WTC11 (cell line): Measurements from ENCODE around the gene NAB1. TPM values are rescaled to one million over a fixed set of nuclear protein-coding genes. Genes with fewer than 3 reads are reported as not detected.

Source experiments
- ATAC-seq: fragments of 200-7000 bp; cut with Tn5 transposase; 2 replicates; pipeline ENCODE4 v1.10.0; 2021; ENCODE audit warnings: mild to moderate bottlenecking, moderate library complexity
- CTCF ChIA-PET: fragments of 300-600 bp; sonication (Branson Sonifier 250); formaldehyde crosslinking; loops from one replicate; lab custom pipeline; 2021; ENCODE audit warnings: antibody characterized with exemption; lab: Charles Lee
- POLR2A ChIA-PET: fragments of 350-600 bp; sonication (Branson Sonifier 250); formaldehyde crosslinking; loops from one replicate; lab custom pipeline; 2021; ENCODE audit warnings: antibody characterized with exemption; lab: Charles Lee
- DNase-seq: peaks from one replicate; pipeline ENCODE4 v3.0.0; 2021; ENCODE audit warnings: low spot score
- H3K27ac Mint-ChIP-seq: 2 replicates; pipeline ENCODE4 v1.8.0; 2021; ENCODE audit warnings: mixed read lengths
- H3K27me3 Mint-ChIP-seq: 2 replicates; pipeline ENCODE4 v1.8.0; 2021; ENCODE audit warnings: low read depth, mild to moderate bottlenecking, moderate library complexity, mixed read lengths
- H3K36me3 Mint-ChIP-seq: 2 replicates; pipeline ENCODE4 v1.8.0; 2021; ENCODE audit warnings: mixed read lengths
- H3K4me1 Mint-ChIP-seq: 2 replicates; pipeline ENCODE4 v1.8.0; 2022; ENCODE audit warnings: mixed read lengths
- H3K4me3 Mint-ChIP-seq: 2 replicates; pipeline ENCODE4 v1.8.0; 2021; ENCODE audit warnings: mild to moderate bottlenecking, moderate library complexity, mixed read lengths
- H3K9me3 Mint-ChIP-seq: 2 replicates; pipeline ENCODE4 v1.8.0; 2021; ENCODE audit warnings: mixed read lengths
- ATF1 ChIP-seq: sonication (generic); formaldehyde crosslinking; IDR thresholded peaks from 2 replicates; pipeline ENCODE4 v1.8.1; 2023; ENCODE audit warnings: mild to moderate bottlenecking, moderate library complexity, missing genetic modification reagents
- ATF2 ChIP-seq: sonication (generic); formaldehyde crosslinking; IDR thresholded peaks from 2 replicates; pipeline ENCODE4 v1.8.1; 2022; ENCODE audit warnings: low read depth, missing genetic modification reagents, borderline replicate concordance
- ATF3 ChIP-seq: sonication (generic); formaldehyde crosslinking; conservative IDR thresholded peaks from 2 replicates; pipeline ENCODE4 v1.8.1; 2022; ENCODE audit warnings: mild to moderate bottlenecking, missing genetic modification reagents
- CBFB ChIP-seq: sonication (generic); formaldehyde crosslinking; IDR thresholded peaks from 2 replicates; pipeline ENCODE4 v1.8.1; 2022; ENCODE audit warnings: mild to moderate bottlenecking, low read depth, missing genetic modification reagents
- ETV6 ChIP-seq: sonication (generic); formaldehyde crosslinking; IDR thresholded peaks from 2 replicates; pipeline ENCODE4 v1.8.1; 2022; ENCODE audit warnings: mild to moderate bottlenecking, missing genetic modification reagents
- FOXJ3 ChIP-seq: sonication (generic); formaldehyde crosslinking; IDR thresholded peaks from 2 replicates; pipeline ENCODE4 v1.9.0; 2021; ENCODE audit warnings: missing genetic modification reagents, mild to moderate bottlenecking, borderline replicate concordance
- FOXP1 ChIP-seq: sonication (generic); formaldehyde crosslinking; IDR thresholded peaks from 2 replicates; pipeline ENCODE4 v1.8.0; 2022; ENCODE audit warnings: missing genetic modification reagents, mild to moderate bottlenecking, moderate library complexity, borderline replicate concordance
- GABPB1 ChIP-seq: sonication (generic); formaldehyde crosslinking; IDR thresholded peaks from 2 replicates; pipeline ENCODE4 v1.8.1; 2023; ENCODE audit warnings: mild to moderate bottlenecking, missing genetic modification reagents
- GTF2I ChIP-seq: fragments of 250-450 bp; sonication (Bioruptor Pico); conservative IDR thresholded peaks from 2 replicates; pipeline ENCODE4 v1.4.0; 2021; ENCODE audit warnings: mild to moderate bottlenecking
- HMGA2 ChIP-seq: fragments of 250-450 bp; sonication (Bioruptor Pico); IDR thresholded peaks from 2 replicates; pipeline ENCODE4 v1.4.0; 2021; ENCODE audit warnings: mild to moderate bottlenecking, moderate library complexity
- IRF2 ChIP-seq: sonication (generic); formaldehyde crosslinking; IDR thresholded peaks from 2 replicates; pipeline ENCODE4 v1.8.0; 2022; ENCODE audit warnings: low read depth, missing genetic modification reagents, borderline replicate concordance
- JUN ChIP-seq: sonication (generic); formaldehyde crosslinking; IDR thresholded peaks from 2 replicates; pipeline ENCODE4 v1.8.0; 2023; ENCODE audit warnings: mild to moderate bottlenecking, missing genetic modification reagents
- KAT7 ChIP-seq: sonication (generic); formaldehyde crosslinking; IDR thresholded peaks from 2 replicates; pipeline ENCODE4 v1.8.1; 2023; ENCODE audit warnings: missing genetic modification reagents, mild to moderate bottlenecking, borderline replicate concordance
- MAX ChIP-seq: sonication (generic); formaldehyde crosslinking; IDR thresholded peaks from 2 replicates; pipeline ENCODE4 v1.8.0; 2022; ENCODE audit warnings: mild to moderate bottlenecking, missing genetic modification reagents
- MXD4 ChIP-seq: fragments of 250-450 bp; sonication (Bioruptor Pico); IDR thresholded peaks from 2 replicates; pipeline ENCODE4 v1.8.0; 2021; ENCODE audit warnings: mild to moderate bottlenecking, moderate library complexity, borderline replicate concordance
- SP1 ChIP-seq: sonication (generic); formaldehyde crosslinking; conservative IDR thresholded peaks from 2 replicates; pipeline ENCODE4 v1.8.1; 2022; ENCODE audit warnings: missing genetic modification reagents
- TP53 ChIP-seq: sonication (generic); formaldehyde crosslinking; IDR thresholded peaks from 2 replicates; pipeline ENCODE4 v1.8.1; 2023; ENCODE audit warnings: mild to moderate bottlenecking, missing genetic modification reagents
- USF1 ChIP-seq: sonication (generic); formaldehyde crosslinking; IDR thresholded peaks from 2 replicates; pipeline ENCODE4 v1.8.0; 2022; ENCODE audit warnings: mild to moderate bottlenecking, missing genetic modification reagents
- ZBTB43 ChIP-seq: sonication (generic); formaldehyde crosslinking; IDR thresholded peaks from 2 replicates; pipeline ENCODE4 v1.8.1; 2023; ENCODE audit warnings: mild to moderate bottlenecking, missing genetic modification reagents
- ZNF317 ChIP-seq: sonication (generic); formaldehyde crosslinking; IDR thresholded peaks from 2 replicates; pipeline ENCODE4 v1.8.1; 2023; ENCODE audit warnings: low read depth, mild to moderate bottlenecking, moderate library complexity, missing genetic modification reagents, borderline replicate concordance
- ZNF416 ChIP-seq: fragments of 250-450 bp; sonication (Bioruptor Pico); IDR thresholded peaks from 2 replicates; pipeline ENCODE4 v1.9.0; 2021; ENCODE audit warnings: mild to moderate bottlenecking, inconsistent platforms
- ZNF423 ChIP-seq: fragments of 250-450 bp; sonication (Bioruptor Pico); IDR thresholded peaks from 2 replicates; pipeline ENCODE4 v2.1.2; 2022; ENCODE audit warnings: mild to moderate bottlenecking, moderate library complexity
- ZNF425 ChIP-seq: fragments of 250-450 bp; sonication (Bioruptor Pico); conservative IDR thresholded peaks from 2 replicates; pipeline ENCODE4 v1.9.0; 2021; ENCODE audit warnings: mild to moderate bottlenecking
- total RNA-seq: library from RNA; stranded (reverse); gene quantifications from 3 replicates; pipeline ENCODE4 v1.2.3, GENCODE V29; 2021

NAB1 gene
- total RNA-seq, 1 experiment from 2014 or later, result 32.0 TPM

- TF ChIP-seq ZNF423 (CRISPR knock-in tag) (no peak), ZNF425 (CRISPR knock-in tag) (no peak), CBFB (CRISPR knock-in tag) (no peak), ZNF416 (CRISPR knock-in tag) (no peak), GTF2I (CRISPR knock-in tag) (no peak), USF1 (CRISPR knock-in tag) (no peak), TP53 (CRISPR knock-in tag) (no peak), ZBTB43 (no peak)
These were observed 6.2 kb downstream of the NAB1 start (continued) for GRCh38 chr2:190655113-190655512.

GRCh38 chr2:190655570-190655969 is 6.7 kb downstream of the NAB1 start:
- POLR2A ChIA-PET, result no interaction called here
- Mint-ChIP-seq H3K27ac (no peak overlapping the region), H3K36me3 (0 out of 2 replicates have a peak, but pooled peaks cover 3% of the 10 kb centered on the region), H3K27me3 (no peaks in the 10 kb centered on the region; the same call in 1 of the 2 replicates), H3K4me3 (no peak overlapping the region), H3K9me3 (no peaks in the 10 kb centered on the region), H3K4me1 (peaks cover 25% of the 10 kb centered on the region)
- CTCF ChIA-PET, result no interaction called here
- DNase-seq (no peak), ATAC-seq (no peak)
- TF ChIP-seq ETV6 (no peak), MAX (no peak), ATF1 (CRISPR knock-in tag) (no peak), FOXP1 (CRISPR knock-in tag) (no peak), ATF2 (no peak), IRF2 (CRISPR knock-in tag) (no peak), HMGA2 (no peak), GABPB1 (CRISPR knock-in tag) (no peak), MXD4 (CRISPR knock-in tag) (no peak), JUN (no peak), SP1 (CRISPR knock-in tag) (no peak), USF1 (CRISPR knock-in tag) (no peak), ZNF317 (CRISPR knock-in tag) (no peak), FOXJ3 (CRISPR knock-in tag) (no peak), GTF2I (CRISPR knock-in tag) (no peak), KAT7 (CRISPR knock-in tag) (no peak), ATF3 (CRISPR knock-in tag) (no peak)
